GM12801 (cell line): ENCODE data around the gene ZNF814.

Experiments
- CTCF ChIP-seq: IDR thresholded peaks from one replicate; pipeline ENCODE4 v1.5.1; 2011; ENCODE audit warnings: control low read depth; ENCODE audit not compliant: insufficient read length; ENCODE audit errors: extremely low read depth

Gene ZNF814

GRCh38 chr19:57800696-57801095, 88.1 kb downstream of the ZNF814 start:
- no peak for TF ChIP-seq CTCF
